Caco-2 (cell line): Measurements from ENCODE around the gene C3. TPM values are rescaled to one million over a fixed set of nuclear protein-coding genes. Genes with fewer than 3 reads are reported as not detected.

Experiments
- BruUV-seq: library from RNA; stranded (reverse); fragments of 400-500 nt; replicated peaks from 2 replicates; lab custom pipeline; 2021; lab: Mats Ljungman, UMichigan
- CTCF ChIA-PET: fragments of 300-600 bp; sonication (Branson Sonifier 250); formaldehyde crosslinking; loops from one replicate; lab custom pipeline; 2022; ENCODE audit warnings: antibody characterized with exemption; lab: Charles Lee
- POLR2A ChIA-PET: fragments of 300-600 bp; sonication (Branson Sonifier 250); formaldehyde crosslinking; loops from one replicate; lab custom pipeline; 2022; ENCODE audit warnings: antibody characterized with exemption; lab: Charles Lee
- DNase-seq, 2 experiments: peaks; one replicate each; pipeline versions ENCODE4 v3.0.0 to v3.0.0-alpha.2; 2020 to 2022
- H3K27me3 ChIP-seq: replicated peaks from 2 replicates; pipeline ENCODE4 v1.6.0; 2011; ENCODE audit warnings: low read length; ENCODE audit not compliant: control insufficient read depth, insufficient read depth
- H3K36me3 ChIP-seq: 2 replicates; pipeline ENCODE4 v1.5.1; 2011; ENCODE audit warnings: low read length; ENCODE audit not compliant: control insufficient read depth, insufficient read depth
- H3K4me1 ChIP-seq: fragments of 250-450 bp; sonication (Bioruptor Pico); 2 replicates; pipeline ENCODE4 v1.5.1; 2020; ENCODE audit warnings: mild to moderate bottlenecking
- H3K4me3 ChIP-seq: 2 replicates; pipeline ENCODE4 v1.5.1; 2011; ENCODE audit warnings: low read depth, mild to moderate bottlenecking, control low read depth, low read length
- H3K9me3 ChIP-seq: fragments of 250-450 bp; sonication (Bioruptor Pico); 2 replicates; pipeline ENCODE4 v1.5.1; 2020; ENCODE audit warnings: mild to moderate bottlenecking, moderate library complexity
- H3K27ac Mint-ChIP-seq: one replicate; pipeline ENCODE4 v1.8.0; 2022; ENCODE audit warnings: mixed read lengths; ENCODE audit not compliant: unreplicated experiment
- H3K27me3 Mint-ChIP-seq: one replicate; pipeline ENCODE4 v1.8.0; 2022; ENCODE audit warnings: mixed read lengths; ENCODE audit not compliant: insufficient read depth, unreplicated experiment
- H3K36me3 Mint-ChIP-seq: one replicate; pipeline ENCODE4 v1.8.0; 2022; ENCODE audit warnings: mild to moderate bottlenecking, mixed read lengths; ENCODE audit not compliant: insufficient read depth, unreplicated experiment
- H3K4me1 Mint-ChIP-seq: one replicate; pipeline ENCODE4 v1.8.0; 2022; ENCODE audit warnings: low read depth, mixed read lengths; ENCODE audit not compliant: unreplicated experiment
- H3K4me3 Mint-ChIP-seq: one replicate; pipeline ENCODE4 v1.8.0; 2022; ENCODE audit warnings: mild to moderate bottlenecking, moderate library complexity, mixed read lengths; ENCODE audit not compliant: unreplicated experiment
- H3K9me3 Mint-ChIP-seq: one replicate; pipeline ENCODE4 v1.8.0; 2022; ENCODE audit warnings: mixed read lengths; ENCODE audit not compliant: unreplicated experiment
- CTCF ChIP-seq, 2 experiments: fragments of 200-600 bp in 1 of 2; IDR thresholded peaks; 1 replicate in 1 of 2; 2 replicates in 1 of 2; pipeline versions ENCODE4 v1.5.1 to v1.8.0; 2011 to 2022; ENCODE audit warnings: antibody characterized with exemption in 1 of 2, control low read depth in 1 of 2, inconsistent platforms in 1 of 2, low read depth in 1 of 2, low read length in 1 of 2, mild to moderate bottlenecking in 1 of 2, moderate library complexity in 1 of 2; ENCODE audit not compliant: insufficient read depth in 1 of 2, severe bottlenecking in 1 of 2, unreplicated experiment in 1 of 2
- intact Hi-C: fragments of 100-400 bp; cut with micrococcal nuclease; formaldehyde crosslinking; loops from one replicate; pipeline ENCODE4 v1.10.0; 2022; ENCODE audit not compliant: unreplicated experiment
- total RNA-seq: library from RNA; stranded (reverse); gene quantifications from 2 replicates; pipeline ENCODE4 v1.2.3, GENCODE V29; 2022

C3 gene
- total RNA-seq, 1 experiment from 2014 or later: 21.7 TPM

- H3K9me3 ChIP-seq: no peaks in the 10 kb centered on the region
- no peaks in the 10 kb centered on the region for H3K4me1 ChIP-seq
- Mint-ChIP-seq H3K36me3 (peaks cover 11% of the 10 kb centered on the region), H3K4me1 (peaks cover 5% of the 10 kb centered on the region), H3K27ac (no peak overlapping the region), H3K9me3 (peaks cover 15% of the 10 kb centered on the region), H3K4me3 (no peak overlapping the region), H3K27me3 (no peaks in the 10 kb centered on the region)
- ChIA-PET POLR2A (no interaction called here), CTCF (interaction anchor here (0.6 kb wide), 2 partner anchors 12 to 59 kb away, joined by 3 to 7 read pairs; no protein-coding TSS in a partner anchor)
- BruUV-seq: no TSS peak
- H3K36me3 ChIP-seq: no peaks in the 10 kb centered on the region
- intact Hi-C loops: no loop called here
- no peak overlapping the region for H3K4me3 ChIP-seq
- no peaks in the 10 kb centered on the region for H3K27me3 ChIP-seq
- no peak for DNase-seq
- TF ChIP-seq CTCF (IDR thresholded peaks at IDR 0.05; ENCODE audit: insufficient read depth in 1 of 2, low read depth in 1 of 2, low read length in 1 of 2, severe bottlenecking in 1 of 2, unreplicated experiment in 1 of 2): no peak
Observed at GRCh38 chr19:6693056-6693471, 27.4 kb downstream of the C3 start.

- Histone ChIP-seq H3K4me1 (no peaks in the 10 kb centered on the region), H3K4me3 (no peak overlapping the region), H3K27me3 (no peaks in the 10 kb centered on the region), H3K9me3 (no peaks in the 10 kb centered on the region), H3K36me3 (no peaks in the 10 kb centered on the region)
- Mint-ChIP-seq H3K36me3 (peaks cover 11% of the 10 kb centered on the region), H3K9me3 (peaks cover 15% of the 10 kb centered on the region), H3K27me3 (no peaks in the 10 kb centered on the region), H3K4me1 (peaks cover 5% of the 10 kb centered on the region), H3K4me3 (no peak overlapping the region), H3K27ac (no peak overlapping the region)
- no peak for DNase-seq
- no TSS peak for BruUV-seq
- intact Hi-C loops: no loop called here
- CTCF ChIA-PET: no interaction called here
- no peak for TF ChIP-seq CTCF (IDR thresholded peaks at IDR 0.05; ENCODE audit: insufficient read depth in 1 of 2, low read depth in 1 of 2, low read length in 1 of 2, severe bottlenecking in 1 of 2, unreplicated experiment in 1 of 2)
- POLR2A ChIA-PET: no interaction called here
Observed at GRCh38 chr19:6692027-6692426, 28.4 kb downstream of the C3 start.

- no peak overlapping the region for H3K4me3 ChIP-seq
- Mint-ChIP-seq H3K4me3 (no peak overlapping the region), H3K9me3 (peaks cover 15% of the 10 kb centered on the region), H3K27me3 (no peaks in the 10 kb centered on the region), H3K4me1 (peaks cover 5% of the 10 kb centered on the region), H3K36me3 (peaks cover 11% of the 10 kb centered on the region), H3K27ac (no peak overlapping the region)
- no peaks in the 10 kb centered on the region for H3K36me3 ChIP-seq
- no peaks in the 10 kb centered on the region for H3K4me1 ChIP-seq
- H3K9me3 ChIP-seq: no peaks in the 10 kb centered on the region
- ChIA-PET POLR2A (no interaction called here), CTCF (no interaction called here)
- intact Hi-C loops: no loop called here
- no TSS peak for BruUV-seq
- no peak for DNase-seq
- H3K27me3 ChIP-seq: no peaks in the 10 kb centered on the region
- TF ChIP-seq CTCF (IDR thresholded peaks at IDR 0.05; ENCODE audit: insufficient read depth in 1 of 2, low read depth in 1 of 2, low read length in 1 of 2, severe bottlenecking in 1 of 2, unreplicated experiment in 1 of 2): no peak
Observed at GRCh38 chr19:6691342-6691741, 29.1 kb downstream of the C3 start.
